ENCODE data around the gene ABCG8. TPM values are rescaled to one million over a fixed set of nuclear protein-coding genes. Genes with fewer than 3 reads are reported as not detected.

ABCG8 gene
- total RNA-seq, 4 donors from 2014 or later: not detected

DNA sequence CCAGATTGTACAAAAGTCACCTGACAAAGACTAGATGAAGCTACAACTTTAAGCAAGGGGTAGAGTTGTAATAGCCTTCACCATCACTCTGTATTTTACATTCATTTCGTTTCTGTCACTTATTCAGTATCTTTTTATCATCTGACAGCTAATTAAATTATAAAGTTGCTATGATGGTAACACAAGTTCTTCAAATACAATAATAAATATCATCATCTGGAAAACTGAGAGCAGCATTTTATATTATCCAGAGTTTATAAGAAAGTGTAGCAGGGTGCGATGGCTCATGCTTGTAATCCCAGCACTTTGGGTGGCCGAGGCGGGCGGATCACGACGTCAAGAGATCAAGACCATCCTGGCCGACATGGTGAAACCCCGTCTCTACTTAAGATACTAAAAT, 43.8 kb upstream of the ABCG8 start:
- Histone ChIP-seq H3K27ac (replicated peaks in 1 of 4) (no peak overlapping the region), H3K4me1 (peaks cover 0 to 33% (median 16%) of the 10 kb centered on the region in 4 donors), H3K36me3 (peaks cover 0 to 44% (median 12%) of the 10 kb centered on the region in 4 donors), H3K9me3 (no peaks in the 10 kb centered on the region), H3K4me3 (no peak overlapping the region), H3K27me3 (no peaks in the 10 kb centered on the region)
- DNase-seq (ENCODE audit: extremely low spot score): no peak
- intact Hi-C loops (cut with DNase I): no loop called here
- WGBS: 93% methylated on average over 9 of the region's 9 CpGs
- TF ChIP-seq, protein P1, sequence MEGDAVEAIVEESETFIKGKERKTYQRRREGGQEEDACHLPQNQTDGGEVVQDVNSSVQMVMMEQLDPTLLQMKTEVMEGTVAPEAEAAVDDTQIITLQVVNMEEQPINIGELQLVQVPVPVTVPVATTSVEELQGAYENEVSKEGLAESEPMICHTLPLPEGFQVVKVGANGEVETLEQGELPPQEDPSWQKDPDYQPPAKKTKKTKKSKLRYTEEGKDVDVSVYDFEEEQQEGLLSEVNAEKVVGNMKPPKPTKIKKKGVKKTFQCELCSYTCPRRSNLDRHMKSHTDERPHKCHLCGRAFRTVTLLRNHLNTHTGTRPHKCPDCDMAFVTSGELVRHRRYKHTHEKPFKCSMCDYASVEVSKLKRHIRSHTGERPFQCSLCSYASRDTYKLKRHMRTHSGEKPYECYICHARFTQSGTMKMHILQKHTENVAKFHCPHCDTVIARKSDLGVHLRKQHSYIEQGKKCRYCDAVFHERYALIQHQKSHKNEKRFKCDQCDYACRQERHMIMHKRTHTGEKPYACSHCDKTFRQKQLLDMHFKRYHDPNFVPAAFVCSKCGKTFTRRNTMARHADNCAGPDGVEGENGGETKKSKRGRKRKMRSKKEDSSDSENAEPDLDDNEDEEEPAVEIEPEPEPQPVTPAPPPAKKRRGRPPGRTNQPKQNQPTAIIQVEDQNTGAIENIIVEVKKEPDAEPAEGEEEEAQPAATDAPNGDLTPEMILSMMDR (IDR thresholded peaks at IDR 0.05): no peak
- TF ChIP-seq EP300 (IDR thresholded peaks at IDR 0.05) (no peak), POLR2AphosphoS5 (IDR thresholded peaks at IDR 0.05) (no peak), POLR2A (IDR thresholded peaks at IDR 0.05; ENCODE audit: low read depth) (no peak)

GRCh38 chr2:43796206-43796605, 42.6 kb upstream of the ABCG8 start:
- Histone ChIP-seq H3K27ac (replicated peaks in 1 of 4) (no peak overlapping the region), H3K4me1 (peaks cover 0 to 20% (median 7%) of the 10 kb centered on the region in 4 donors), H3K27me3 (no peaks in the 10 kb centered on the region), H3K36me3 (peaks cover 0 to 40% (median 8%) of the 10 kb centered on the region in 4 donors), H3K9me3 (no peaks in the 10 kb centered on the region), H3K4me3 (no peak overlapping the region)
- DNase-seq (ENCODE audit: extremely low spot score): no peak
- 83% methylated on average over 1 of the region's 1 CpG for WGBS
- intact Hi-C loops (cut with DNase I): no loop called here
- TF ChIP-seq POLR2A (IDR thresholded peaks at IDR 0.05; ENCODE audit: low read depth): no peak
- TF ChIP-seq POLR2AphosphoS5 (IDR thresholded peaks at IDR 0.05): no peak
- TF ChIP-seq, protein P1 (IDR thresholded peaks at IDR 0.05): no peak
- TF ChIP-seq EP300 (IDR thresholded peaks at IDR 0.05): no peak

GRCh38 chr2:43798300-43798699, 40.5 kb upstream of the ABCG8 start:
- Histone ChIP-seq H3K4me3 (no peak overlapping the region), H3K27ac (replicated peaks in 1 of 4) (no peak overlapping the region), H3K4me1 (no peaks in the 10 kb centered on the region), H3K36me3 (peaks cover 0 to 32% (median 12%) of the 10 kb centered on the region in 4 donors), H3K27me3 (no peaks in the 10 kb centered on the region), H3K9me3 (no peaks in the 10 kb centered on the region)
- intact Hi-C loops (cut with DNase I): no loop called here
- no peak for TF ChIP-seq POLR2AphosphoS5 (IDR thresholded peaks at IDR 0.05)
- TF ChIP-seq EP300 (IDR thresholded peaks at IDR 0.05): no peak
- TF ChIP-seq POLR2A (IDR thresholded peaks at IDR 0.05; ENCODE audit: low read depth): no peak
- TF ChIP-seq, protein P1 (IDR thresholded peaks at IDR 0.05): no peak
- WGBS: 85% methylated on average over 4 of the region's 4 CpGs
- DNase-seq (ENCODE audit: extremely low spot score): no peak

DNA sequence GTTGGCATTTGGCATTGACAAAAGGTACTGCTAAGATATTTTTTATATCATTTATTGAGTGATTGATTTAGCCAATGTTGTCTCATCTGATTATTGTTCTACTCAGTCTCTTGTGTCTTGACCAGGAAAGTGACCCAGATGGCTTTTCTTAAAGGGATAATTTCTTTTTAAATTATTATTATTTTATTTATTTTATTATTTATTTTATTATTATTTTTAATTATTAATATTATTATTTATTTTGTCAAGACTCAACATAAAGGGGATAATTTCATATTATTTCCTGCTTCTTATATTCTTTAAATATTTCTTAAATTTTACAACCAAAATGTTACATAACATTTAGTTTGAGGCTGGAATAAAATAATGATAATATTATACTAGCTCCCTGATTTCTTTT, 37.9 kb upstream of the ABCG8 start:
- Histone ChIP-seq H3K4me1 (no peaks in the 10 kb centered on the region), H3K27me3 (no peaks in the 10 kb centered on the region), H3K4me3 (no peak overlapping the region), H3K27ac (replicated peaks in 1 of 4) (no peak overlapping the region), H3K9me3 (no peaks in the 10 kb centered on the region), H3K36me3 (peaks cover 6 to 36% (median 26%) of the 10 kb centered on the region in 4 donors)
- no peak for TF ChIP-seq POLR2A (IDR thresholded peaks at IDR 0.05; ENCODE audit: low read depth)
- TF ChIP-seq, protein P1 (IDR thresholded peaks at IDR 0.05): no peak
- no peak for TF ChIP-seq POLR2AphosphoS5 (IDR thresholded peaks at IDR 0.05)
- intact Hi-C loops (cut with DNase I): no loop called here
- DNase-seq (ENCODE audit: extremely low spot score): no peak

DNA sequence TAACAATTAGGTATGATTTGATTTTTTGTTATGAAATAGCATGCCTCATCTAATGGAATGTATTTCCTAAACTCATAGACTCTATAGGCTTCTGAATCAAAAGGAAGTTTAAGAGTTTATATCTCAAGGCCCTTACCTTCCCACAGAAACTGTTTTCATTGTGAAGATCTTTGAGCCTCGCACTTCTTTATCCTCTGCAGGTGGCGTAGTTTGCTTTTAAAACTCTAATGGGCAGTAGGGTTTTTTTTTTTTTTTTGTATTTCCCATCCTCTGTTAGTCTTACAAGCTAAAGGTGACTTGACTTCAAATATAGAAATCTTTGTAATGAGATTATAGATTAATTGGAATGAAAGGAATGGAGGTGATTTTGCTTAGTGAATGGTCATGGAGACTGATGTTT, 36.6 kb upstream of the ABCG8 start:
- DNase-seq (ENCODE audit: extremely low spot score): no peak
- Histone ChIP-seq H3K36me3 (peaks cover 15 to 41% (median 26%) of the 10 kb centered on the region in 4 donors), H3K9me3 (no peaks in the 10 kb centered on the region), H3K4me1 (no peaks in the 10 kb centered on the region), H3K4me3 (no peak overlapping the region), H3K27me3 (no peaks in the 10 kb centered on the region), H3K27ac (replicated peaks in 1 of 4) (no peak overlapping the region)
- intact Hi-C loops (cut with DNase I): no loop called here
- TF ChIP-seq, protein P1 (IDR thresholded peaks at IDR 0.05): no peak
- no peak for TF ChIP-seq POLR2AphosphoS5 (IDR thresholded peaks at IDR 0.05)
- no peak for TF ChIP-seq EP300 (IDR thresholded peaks at IDR 0.05)
- no peak for TF ChIP-seq POLR2A (IDR thresholded peaks at IDR 0.05; ENCODE audit: low read depth)
- WGBS: 97% methylated on average over 2 of the region's 2 CpGs

Measured in esophagus muscularis mucosa (tissue), 4 donors.